Keratinocyte (primary cell): ENCODE measurements around the gene ZNF681.

Experiments
- EZH2 ChIP-seq: IDR thresholded peaks from one replicate; pipeline ENCODE4 v1.6.1; 2012; ENCODE audit warnings: inconsistent platforms, mild to moderate bottlenecking, low read length, moderate library complexity
- TF ChIP-seq, protein P1 (sequence below), 3 experiments: IDR thresholded peaks in 1 of 3; conservative IDR thresholded peaks in 1 of 3; optimal IDR thresholded peaks in 1 of 3; 2 replicates in 2 of 3; 3 replicates in 1 of 3; pipeline versions ENCODE3 to v1.5.1; 2011; ENCODE audit warnings: low read length in 3 of 3, mild to moderate bottlenecking in 3 of 3, moderate library complexity in 2 of 3, control low read depth in 1 of 3, inconsistent platforms in 1 of 3; ENCODE audit not compliant: insufficient read depth in 2 of 3; ENCODE audit errors: extremely low read depth in 1 of 3

DNA sequence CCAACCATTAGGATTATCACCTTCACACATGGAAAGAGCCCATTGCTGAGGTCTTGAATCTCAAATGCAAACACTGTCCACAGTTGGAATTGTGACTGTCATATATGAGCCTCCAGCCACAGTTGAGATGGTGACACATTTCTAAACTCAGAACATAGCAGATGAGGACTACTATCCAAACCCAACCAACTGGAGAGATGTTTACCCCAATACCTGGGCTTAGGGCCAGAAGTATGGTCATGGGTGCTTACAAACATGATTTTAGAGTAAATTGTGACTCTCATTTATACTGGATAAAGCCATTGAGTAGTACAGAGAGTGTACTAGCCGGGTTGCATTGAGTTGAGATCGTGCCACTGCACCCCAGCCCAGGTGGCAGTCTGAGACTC is 14.0 kb upstream of the ZNF681 start:
- TF ChIP-seq, protein P1, sequence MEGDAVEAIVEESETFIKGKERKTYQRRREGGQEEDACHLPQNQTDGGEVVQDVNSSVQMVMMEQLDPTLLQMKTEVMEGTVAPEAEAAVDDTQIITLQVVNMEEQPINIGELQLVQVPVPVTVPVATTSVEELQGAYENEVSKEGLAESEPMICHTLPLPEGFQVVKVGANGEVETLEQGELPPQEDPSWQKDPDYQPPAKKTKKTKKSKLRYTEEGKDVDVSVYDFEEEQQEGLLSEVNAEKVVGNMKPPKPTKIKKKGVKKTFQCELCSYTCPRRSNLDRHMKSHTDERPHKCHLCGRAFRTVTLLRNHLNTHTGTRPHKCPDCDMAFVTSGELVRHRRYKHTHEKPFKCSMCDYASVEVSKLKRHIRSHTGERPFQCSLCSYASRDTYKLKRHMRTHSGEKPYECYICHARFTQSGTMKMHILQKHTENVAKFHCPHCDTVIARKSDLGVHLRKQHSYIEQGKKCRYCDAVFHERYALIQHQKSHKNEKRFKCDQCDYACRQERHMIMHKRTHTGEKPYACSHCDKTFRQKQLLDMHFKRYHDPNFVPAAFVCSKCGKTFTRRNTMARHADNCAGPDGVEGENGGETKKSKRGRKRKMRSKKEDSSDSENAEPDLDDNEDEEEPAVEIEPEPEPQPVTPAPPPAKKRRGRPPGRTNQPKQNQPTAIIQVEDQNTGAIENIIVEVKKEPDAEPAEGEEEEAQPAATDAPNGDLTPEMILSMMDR (optimal IDR thresholded peaks at IDR 0.05 in 1 of 3, IDR thresholded peaks at IDR 0.05 in 1 of 3, conservative IDR thresholded peaks at IDR 0.05 in 1 of 3; ENCODE audit: extremely low read depth in 1 of 3, insufficient read depth in 2 of 3, low read length in 3 of 3), result no peak
- no peak for TF ChIP-seq EZH2
